HEK293 (cell line): ENCODE results near the gene CSNK1G2.

ENCODE experiments used
- CTCF ChIP-seq: fragments of 450-650 bp; formaldehyde crosslinking; IDR thresholded peaks from 2 replicates; pipeline ENCODE4 v1.5.1; 2016; ENCODE audit warnings: missing biosample characterization, missing genetic modification characterization
- ZNF114 ChIP-seq: fragments of 450-650 bp; formaldehyde crosslinking; IDR thresholded peaks from 2 replicates; pipeline ENCODE4 v1.5.0; 2017; ENCODE audit warnings: missing biosample characterization, missing genetic modification characterization
- ZNF184 ChIP-seq: fragments of 450-650 bp; IDR thresholded peaks from 2 replicates; pipeline ENCODE4 v1.5.1; 2018; ENCODE audit warnings: missing biosample characterization, mild to moderate bottlenecking, missing genetic modification characterization
- ZNF394 ChIP-seq: fragments of 450-650 bp; formaldehyde crosslinking; IDR thresholded peaks from 2 replicates; pipeline ENCODE4 v1.5.1; 2016; ENCODE audit warnings: missing biosample characterization, missing genetic modification characterization, mild to moderate bottlenecking, moderate library complexity, borderline replicate concordance
- ZNF660 ChIP-seq: fragments of 450-650 bp; IDR thresholded peaks from 2 replicates; pipeline ENCODE4 v1.5.1; 2018; ENCODE audit warnings: missing biosample characterization, mild to moderate bottlenecking, missing genetic modification characterization

- no peak for TF ChIP-seq CTCF (tag by site-specific recombination)
- no peak for TF ChIP-seq ZNF184 (tag by site-specific recombination)
- no peak for TF ChIP-seq ZNF394 (tag by site-specific recombination)
- no peak for TF ChIP-seq ZNF660 (tag by site-specific recombination)
- TF ChIP-seq ZNF114 (tag by site-specific recombination): no peak
These were observed 11.7 kb downstream of the CSNK1G2 start for GRCh38 chr19:1952635-1953034.
